Activated CD4-positive, alpha-beta T cell treated with anti-CD3 and anti-CD28 coated beads, Interleukin-2, amount 50 U/mL, for 48 hours (primary cell): ENCODE results near the gene KDELR3.

ENCODE experiments used
- DNase-seq, 2 experiments: peaks; one replicate each; pipeline ENCODE4 v3.0.0-alpha.2; 2020

The KDELR3 gene

GRCh38 chr22:38467904-38468442 lies at the start of gene KDELR3:
Gene KDELR3 (plus strand): TSS chr22:38468096. CDS start chr22:38468234, 138 bp downstream.
- peak; percentile 70 to 73 for DNase-seq

- no peak for DNase-seq
These were observed 49.3 kb upstream of the KDELR3 start for GRCh38 chr22:38418589-38418988.

GRCh38 chr22:38419121-38419857 lies 48.6 kb upstream of the KDELR3 start:
- DNase-seq, result no peak

GRCh38 chr22:38419858-38420160 lies 48.1 kb upstream of the KDELR3 start:
- no peak for DNase-seq

GRCh38 chr22:38420734-38421133 lies 47.2 kb upstream of the KDELR3 start:
- no peak for DNase-seq

- no peak for DNase-seq
These were observed 45.0 kb upstream of the KDELR3 start for GRCh38 chr22:38422611-38423511.

- DNase-seq, result no peak
These were observed 44.1 kb upstream of the KDELR3 start for GRCh38 chr22:38423512-38424503.

- DNase-seq, result no peak
These were observed 43.3 kb upstream of the KDELR3 start for GRCh38 chr22:38424525-38425080.

GRCh38 chr22:38426628-38427027 lies 41.3 kb upstream of the KDELR3 start:
- no peak for DNase-seq

- DNase-seq, result no peak
These were observed 40.4 kb upstream of the KDELR3 start for GRCh38 chr22:38427465-38427864.

- no peak for DNase-seq
These were observed 40.0 kb upstream of the KDELR3 start for GRCh38 chr22:38427940-38428339.

GRCh38 chr22:38428714-38429113 lies 39.2 kb upstream of the KDELR3 start:
- DNase-seq, result no peak

- DNase-seq, result no peak
These were observed 38.3 kb upstream of the KDELR3 start for GRCh38 chr22:38429499-38430068.

- DNase-seq, result no peak
These were observed 36.5 kb upstream of the KDELR3 start for GRCh38 chr22:38431266-38432010.

- DNase-seq, result no peak
These were observed 35.6 kb upstream of the KDELR3 start for GRCh38 chr22:38432264-38432663.

- DNase-seq, result no peak
These were observed 34.0 kb upstream of the KDELR3 start for GRCh38 chr22:38433871-38434270.

GRCh38 chr22:38435010-38435409 lies 32.9 kb upstream of the KDELR3 start:
- DNase-seq, result no peak

- DNase-seq, result no peak
These were observed 31.9 kb upstream of the KDELR3 start for GRCh38 chr22:38435965-38436364.

- DNase-seq, result no peak
These were observed 31.1 kb upstream of the KDELR3 start for GRCh38 chr22:38436629-38437395.

- DNase-seq, result no peak
These were observed 30.5 kb upstream of the KDELR3 start for GRCh38 chr22:38437416-38437815.
